GM23338 (cell line): ENCODE measurements around the gene CAVIN2.

ENCODE experiments used
- CREB1 ChIP-seq: fragments of 250-450 bp; sonication (Bioruptor Pico); IDR thresholded peaks from 2 replicates; pipeline ENCODE4 v1.5.0; 2020; ENCODE audit warnings: low read depth, mild to moderate bottlenecking, moderate library complexity
- EZH2 ChIP-seq: fragments of 200-600 bp; sonication (generic); IDR thresholded peaks from one replicate; pipeline ENCODE4 v1.8.0; 2017; ENCODE audit warnings: antibody characterized with exemption, mild to moderate bottlenecking, low read depth; ENCODE audit not compliant: unreplicated experiment
- EZH2phosphoT487 ChIP-seq: fragments of 200-600 bp; sonication (generic); IDR thresholded peaks from one replicate; pipeline ENCODE4 v1.8.1; 2018; ENCODE audit warnings: antibody characterized with exemption; ENCODE audit not compliant: unreplicated experiment
- JUNB ChIP-seq: IDR thresholded peaks from one replicate; pipeline ENCODE4 v1.6.1; 2016; ENCODE audit warnings: antibody characterized with exemption; ENCODE audit not compliant: unreplicated experiment
- NANOG ChIP-seq: IDR thresholded peaks from 2 replicates; pipeline ENCODE4 v1.6.1; 2016; ENCODE audit warnings: antibody characterized with exemption, borderline replicate concordance
- POLR2AphosphoS5 ChIP-seq: IDR thresholded peaks from 2 replicates; pipeline ENCODE4 v1.6.1; 2016; ENCODE audit warnings: antibody characterized with exemption, low read depth
- STAT1 ChIP-seq: IDR thresholded peaks from one replicate; pipeline ENCODE4 v1.6.1; 2016; ENCODE audit warnings: antibody characterized with exemption; ENCODE audit not compliant: unreplicated experiment
- ZNF114 ChIP-seq: fragments of 250-450 bp; sonication (Bioruptor Pico); IDR thresholded peaks from 2 replicates; pipeline ENCODE4 v1.5.0; 2020; ENCODE audit warnings: mild to moderate bottlenecking, moderate library complexity
- ZNF331 ChIP-seq: fragments of 250-450 bp; sonication (Bioruptor Pico); IDR thresholded peaks from 2 replicates; pipeline ENCODE4 v1.5.0; 2020; ENCODE audit warnings: low read depth, mild to moderate bottlenecking, moderate library complexity
- TF ChIP-seq, protein P1 (sequence below), 2 experiments: fragments of 200-600 bp in 1 of 2; sonication (generic) in 1 of 2; conservative IDR thresholded peaks; 2 replicates each; pipeline versions ENCODE4 v1.5.1 to v1.6.1; 2016 to 2017; ENCODE audit warnings: antibody characterized with exemption in 2 of 2, low read depth in 2 of 2, mild to moderate bottlenecking in 2 of 2, moderate library complexity in 1 of 2
- TF ChIP-seq, protein P2 (sequence below): IDR thresholded peaks from one replicate; pipeline ENCODE4 v1.6.1; 2018; ENCODE audit warnings: antibody characterized with exemption; ENCODE audit not compliant: unreplicated experiment
- TF ChIP-seq, protein P3 (sequence below): IDR thresholded peaks from 2 replicates; pipeline ENCODE4 v1.6.1; 2016; ENCODE audit warnings: antibody characterized with exemption
- TF ChIP-seq, protein P4 (sequence below): fragments of 250-450 bp; sonication (Bioruptor Pico); IDR thresholded peaks from 2 replicates; pipeline ENCODE4 v1.5.0; 2020; ENCODE audit warnings: mild to moderate bottlenecking, moderate library complexity

DNA sequence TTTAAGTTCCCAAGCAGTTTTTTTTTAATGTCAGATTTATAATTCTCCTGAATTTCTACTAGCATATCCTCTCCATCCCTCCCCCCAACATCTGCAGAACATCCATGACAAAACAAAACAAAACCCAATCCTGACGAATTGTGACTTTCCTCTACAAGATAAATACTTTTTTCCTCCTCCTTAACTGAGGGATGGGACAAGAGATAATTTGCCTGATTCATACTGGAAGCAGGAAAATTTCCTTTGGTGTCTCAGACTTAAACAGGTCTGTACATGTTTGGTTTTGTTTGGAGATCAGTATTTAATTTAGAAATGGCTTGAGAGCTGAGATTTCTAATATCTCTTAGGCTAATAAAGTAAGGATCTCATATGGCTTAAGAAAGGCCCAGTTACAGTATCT lies 2.2 kb downstream of the CAVIN2 start:
- TF ChIP-seq, protein P1, sequence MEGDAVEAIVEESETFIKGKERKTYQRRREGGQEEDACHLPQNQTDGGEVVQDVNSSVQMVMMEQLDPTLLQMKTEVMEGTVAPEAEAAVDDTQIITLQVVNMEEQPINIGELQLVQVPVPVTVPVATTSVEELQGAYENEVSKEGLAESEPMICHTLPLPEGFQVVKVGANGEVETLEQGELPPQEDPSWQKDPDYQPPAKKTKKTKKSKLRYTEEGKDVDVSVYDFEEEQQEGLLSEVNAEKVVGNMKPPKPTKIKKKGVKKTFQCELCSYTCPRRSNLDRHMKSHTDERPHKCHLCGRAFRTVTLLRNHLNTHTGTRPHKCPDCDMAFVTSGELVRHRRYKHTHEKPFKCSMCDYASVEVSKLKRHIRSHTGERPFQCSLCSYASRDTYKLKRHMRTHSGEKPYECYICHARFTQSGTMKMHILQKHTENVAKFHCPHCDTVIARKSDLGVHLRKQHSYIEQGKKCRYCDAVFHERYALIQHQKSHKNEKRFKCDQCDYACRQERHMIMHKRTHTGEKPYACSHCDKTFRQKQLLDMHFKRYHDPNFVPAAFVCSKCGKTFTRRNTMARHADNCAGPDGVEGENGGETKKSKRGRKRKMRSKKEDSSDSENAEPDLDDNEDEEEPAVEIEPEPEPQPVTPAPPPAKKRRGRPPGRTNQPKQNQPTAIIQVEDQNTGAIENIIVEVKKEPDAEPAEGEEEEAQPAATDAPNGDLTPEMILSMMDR (conservative IDR thresholded peaks at IDR 0.05; ENCODE audit: low read depth in 2 of 2), result no peak
- no peak for TF ChIP-seq JUNB
- TF ChIP-seq POLR2AphosphoS5, result no peak
- TF ChIP-seq, protein P2, sequence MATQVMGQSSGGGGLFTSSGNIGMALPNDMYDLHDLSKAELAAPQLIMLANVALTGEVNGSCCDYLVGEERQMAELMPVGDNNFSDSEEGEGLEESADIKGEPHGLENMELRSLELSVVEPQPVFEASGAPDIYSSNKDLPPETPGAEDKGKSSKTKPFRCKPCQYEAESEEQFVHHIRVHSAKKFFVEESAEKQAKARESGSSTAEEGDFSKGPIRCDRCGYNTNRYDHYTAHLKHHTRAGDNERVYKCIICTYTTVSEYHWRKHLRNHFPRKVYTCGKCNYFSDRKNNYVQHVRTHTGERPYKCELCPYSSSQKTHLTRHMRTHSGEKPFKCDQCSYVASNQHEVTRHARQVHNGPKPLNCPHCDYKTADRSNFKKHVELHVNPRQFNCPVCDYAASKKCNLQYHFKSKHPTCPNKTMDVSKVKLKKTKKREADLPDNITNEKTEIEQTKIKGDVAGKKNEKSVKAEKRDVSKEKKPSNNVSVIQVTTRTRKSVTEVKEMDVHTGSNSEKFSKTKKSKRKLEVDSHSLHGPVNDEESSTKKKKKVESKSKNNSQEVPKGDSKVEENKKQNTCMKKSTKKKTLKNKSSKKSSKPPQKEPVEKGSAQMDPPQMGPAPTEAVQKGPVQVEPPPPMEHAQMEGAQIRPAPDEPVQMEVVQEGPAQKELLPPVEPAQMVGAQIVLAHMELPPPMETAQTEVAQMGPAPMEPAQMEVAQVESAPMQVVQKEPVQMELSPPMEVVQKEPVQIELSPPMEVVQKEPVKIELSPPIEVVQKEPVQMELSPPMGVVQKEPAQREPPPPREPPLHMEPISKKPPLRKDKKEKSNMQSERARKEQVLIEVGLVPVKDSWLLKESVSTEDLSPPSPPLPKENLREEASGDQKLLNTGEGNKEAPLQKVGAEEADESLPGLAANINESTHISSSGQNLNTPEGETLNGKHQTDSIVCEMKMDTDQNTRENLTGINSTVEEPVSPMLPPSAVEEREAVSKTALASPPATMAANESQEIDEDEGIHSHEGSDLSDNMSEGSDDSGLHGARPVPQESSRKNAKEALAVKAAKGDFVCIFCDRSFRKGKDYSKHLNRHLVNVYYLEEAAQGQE, result no peak
- TF ChIP-seq EZH2, result no peak
- no peak for TF ChIP-seq EZH2phosphoT487
- TF ChIP-seq CREB1 (CRISPR knock-in tag), result no peak
- TF ChIP-seq, protein P3, sequence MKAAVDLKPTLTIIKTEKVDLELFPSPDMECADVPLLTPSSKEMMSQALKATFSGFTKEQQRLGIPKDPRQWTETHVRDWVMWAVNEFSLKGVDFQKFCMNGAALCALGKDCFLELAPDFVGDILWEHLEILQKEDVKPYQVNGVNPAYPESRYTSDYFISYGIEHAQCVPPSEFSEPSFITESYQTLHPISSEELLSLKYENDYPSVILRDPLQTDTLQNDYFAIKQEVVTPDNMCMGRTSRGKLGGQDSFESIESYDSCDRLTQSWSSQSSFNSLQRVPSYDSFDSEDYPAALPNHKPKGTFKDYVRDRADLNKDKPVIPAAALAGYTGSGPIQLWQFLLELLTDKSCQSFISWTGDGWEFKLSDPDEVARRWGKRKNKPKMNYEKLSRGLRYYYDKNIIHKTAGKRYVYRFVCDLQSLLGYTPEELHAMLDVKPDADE, result no peak
- no peak for TF ChIP-seq STAT1
- no peak for TF ChIP-seq ZNF331 (CRISPR knock-in tag)
- no peak for TF ChIP-seq NANOG
- TF ChIP-seq, protein P4, sequence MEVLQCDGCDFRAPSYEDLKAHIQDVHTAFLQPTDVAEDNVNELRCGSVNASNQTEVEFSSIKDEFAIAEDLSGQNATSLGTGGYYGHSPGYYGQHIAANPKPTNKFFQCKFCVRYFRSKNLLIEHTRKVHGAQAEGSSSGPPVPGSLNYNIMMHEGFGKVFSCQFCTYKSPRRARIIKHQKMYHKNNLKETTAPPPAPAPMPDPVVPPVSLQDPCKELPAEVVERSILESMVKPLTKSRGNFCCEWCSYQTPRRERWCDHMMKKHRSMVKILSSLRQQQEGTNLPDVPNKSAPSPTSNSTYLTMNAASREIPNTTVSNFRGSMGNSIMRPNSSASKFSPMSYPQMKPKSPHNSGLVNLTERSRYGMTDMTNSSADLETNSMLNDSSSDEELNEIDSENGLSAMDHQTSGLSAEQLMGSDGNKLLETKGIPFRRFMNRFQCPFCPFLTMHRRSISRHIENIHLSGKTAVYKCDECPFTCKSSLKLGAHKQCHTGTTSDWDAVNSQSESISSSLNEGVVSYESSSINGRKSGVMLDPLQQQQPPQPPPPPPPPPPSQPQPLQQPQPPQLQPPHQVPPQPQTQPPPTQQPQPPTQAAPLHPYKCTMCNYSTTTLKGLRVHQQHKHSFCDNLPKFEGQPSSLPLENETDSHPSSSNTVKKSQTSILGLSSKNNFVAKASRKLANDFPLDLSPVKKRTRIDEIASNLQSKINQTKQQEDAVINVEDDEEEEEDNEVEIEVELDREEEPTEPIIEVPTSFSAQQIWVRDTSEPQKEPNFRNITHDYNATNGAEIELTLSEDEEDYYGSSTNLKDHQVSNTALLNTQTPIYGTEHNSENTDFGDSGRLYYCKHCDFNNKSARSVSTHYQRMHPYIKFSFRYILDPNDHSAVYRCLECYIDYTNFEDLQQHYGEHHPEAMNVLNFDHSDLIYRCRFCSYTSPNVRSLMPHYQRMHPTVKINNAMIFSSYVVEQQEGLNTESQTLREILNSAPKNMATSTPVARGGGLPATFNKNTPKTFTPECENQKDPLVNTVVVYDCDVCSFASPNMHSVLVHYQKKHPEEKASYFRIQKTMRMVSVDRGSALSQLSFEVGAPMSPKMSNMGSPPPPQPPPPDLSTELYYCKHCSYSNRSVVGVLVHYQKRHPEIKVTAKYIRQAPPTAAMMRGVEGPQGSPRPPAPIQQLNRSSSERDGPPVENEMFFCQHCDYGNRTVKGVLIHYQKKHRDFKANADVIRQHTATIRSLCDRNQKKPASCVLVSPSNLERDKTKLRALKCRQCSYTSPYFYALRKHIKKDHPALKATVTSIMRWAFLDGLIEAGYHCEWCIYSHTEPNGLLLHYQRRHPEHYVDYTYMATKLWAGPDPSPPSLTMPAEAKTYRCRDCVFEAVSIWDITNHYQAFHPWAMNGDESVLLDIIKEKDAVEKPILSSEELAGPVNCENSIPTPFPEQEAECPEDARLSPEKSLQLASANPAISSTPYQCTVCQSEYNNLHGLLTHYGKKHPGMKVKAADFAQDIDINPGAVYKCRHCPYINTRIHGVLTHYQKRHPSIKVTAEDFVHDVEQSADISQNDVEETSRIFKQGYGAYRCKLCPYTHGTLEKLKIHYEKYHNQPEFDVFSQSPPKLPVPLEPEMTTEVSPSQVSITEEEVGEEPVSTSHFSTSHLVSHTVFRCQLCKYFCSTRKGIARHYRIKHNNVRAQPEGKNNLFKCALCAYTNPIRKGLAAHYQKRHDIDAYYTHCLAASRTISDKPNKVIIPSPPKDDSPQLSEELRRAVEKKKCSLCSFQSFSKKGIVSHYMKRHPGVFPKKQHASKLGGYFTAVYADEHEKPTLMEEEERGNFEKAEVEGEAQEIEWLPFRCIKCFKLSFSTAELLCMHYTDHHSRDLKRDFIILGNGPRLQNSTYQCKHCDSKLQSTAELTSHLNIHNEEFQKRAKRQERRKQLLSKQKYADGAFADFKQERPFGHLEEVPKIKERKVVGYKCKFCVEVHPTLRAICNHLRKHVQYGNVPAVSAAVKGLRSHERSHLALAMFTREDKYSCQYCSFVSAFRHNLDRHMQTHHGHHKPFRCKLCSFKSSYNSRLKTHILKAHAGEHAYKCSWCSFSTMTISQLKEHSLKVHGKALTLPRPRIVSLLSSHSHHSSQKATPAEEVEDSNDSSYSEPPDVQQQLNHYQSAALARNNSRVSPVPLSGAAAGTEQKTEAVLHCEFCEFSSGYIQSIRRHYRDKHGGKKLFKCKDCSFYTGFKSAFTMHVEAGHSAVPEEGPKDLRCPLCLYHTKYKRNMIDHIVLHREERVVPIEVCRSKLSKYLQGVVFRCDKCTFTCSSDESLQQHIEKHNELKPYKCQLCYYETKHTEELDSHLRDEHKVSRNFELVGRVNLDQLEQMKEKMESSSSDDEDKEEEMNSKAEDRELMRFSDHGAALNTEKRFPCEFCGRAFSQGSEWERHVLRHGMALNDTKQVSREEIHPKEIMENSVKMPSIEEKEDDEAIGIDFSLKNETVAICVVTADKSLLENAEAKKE (CRISPR knock-in tag), result no peak
- TF ChIP-seq ZNF114, result no peak
